ENCODE results near the gene CTSW.
"Not testable (repeated sequence)": the region's sequence is repeated elsewhere in the genome, so short reads cannot be mapped to it uniquely, and the experiment has no call there.

The CTSW gene

DNA sequence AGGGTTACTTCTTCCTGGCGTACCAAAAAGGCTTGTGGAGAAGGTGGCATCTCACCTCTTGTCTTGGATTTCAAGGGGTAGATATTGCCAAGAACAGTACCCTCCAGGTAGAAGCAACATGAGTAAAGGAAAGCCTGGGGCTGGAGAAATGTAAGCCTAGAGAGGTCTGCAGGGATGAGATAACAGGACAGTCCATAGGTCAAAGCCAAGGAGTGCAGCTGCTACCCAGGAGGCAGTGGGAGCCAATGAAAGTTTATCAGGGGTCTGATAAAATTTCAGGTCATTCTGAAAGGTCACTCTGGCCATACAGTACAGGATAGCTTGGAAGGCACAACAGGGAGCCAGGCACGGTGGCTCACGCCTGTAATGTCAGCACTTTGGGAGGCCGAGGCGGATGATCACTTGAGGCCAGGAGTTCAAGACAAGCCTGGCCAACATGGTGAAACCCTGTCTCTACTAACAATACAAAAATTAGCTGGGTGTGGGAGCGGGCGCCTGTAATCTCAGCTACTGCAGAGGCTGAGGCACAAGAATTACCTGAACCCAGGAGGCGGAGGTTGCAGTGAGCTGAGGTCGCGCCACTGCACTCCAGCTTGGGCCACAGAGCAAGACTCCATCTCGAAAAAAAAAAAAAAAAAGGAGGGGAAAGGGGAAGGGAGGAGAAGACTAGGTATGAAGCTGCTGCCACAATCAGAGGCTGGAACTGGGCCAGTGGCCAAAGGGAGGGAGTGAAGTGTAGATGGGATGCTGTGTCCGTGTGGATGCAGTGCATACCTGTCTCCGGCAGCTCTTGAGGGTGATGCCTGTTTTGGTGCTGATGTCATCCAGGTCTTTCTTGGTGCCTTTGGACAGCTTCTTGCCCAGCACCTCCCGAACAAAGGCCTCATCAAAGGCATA lies 7.4 kb downstream of the CTSW start:
- DNase-seq = no peak

DNA sequence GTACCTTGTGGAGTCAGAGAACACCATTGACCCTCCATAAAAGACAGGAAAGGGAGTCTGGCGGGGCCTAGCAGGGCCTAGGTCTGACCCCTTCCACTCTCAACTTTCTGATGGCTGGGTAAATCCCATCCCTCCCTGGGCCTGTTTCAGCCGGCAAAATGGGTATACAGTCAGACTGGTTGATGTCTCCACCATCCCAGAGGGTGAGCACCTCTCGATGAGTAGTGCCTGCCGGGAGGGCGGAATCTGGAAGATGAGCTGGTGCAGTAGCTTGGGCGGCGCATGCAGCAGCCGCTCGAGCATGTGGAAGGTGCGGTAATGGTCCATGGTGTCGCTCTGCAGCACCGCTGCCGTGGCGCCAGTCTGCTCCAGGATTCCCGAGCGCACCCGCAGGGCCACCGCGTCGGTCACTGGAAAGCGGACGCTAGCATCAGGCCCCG lies 8.1 kb downstream of the CTSW start:
- no peak for DNase-seq

DNA sequence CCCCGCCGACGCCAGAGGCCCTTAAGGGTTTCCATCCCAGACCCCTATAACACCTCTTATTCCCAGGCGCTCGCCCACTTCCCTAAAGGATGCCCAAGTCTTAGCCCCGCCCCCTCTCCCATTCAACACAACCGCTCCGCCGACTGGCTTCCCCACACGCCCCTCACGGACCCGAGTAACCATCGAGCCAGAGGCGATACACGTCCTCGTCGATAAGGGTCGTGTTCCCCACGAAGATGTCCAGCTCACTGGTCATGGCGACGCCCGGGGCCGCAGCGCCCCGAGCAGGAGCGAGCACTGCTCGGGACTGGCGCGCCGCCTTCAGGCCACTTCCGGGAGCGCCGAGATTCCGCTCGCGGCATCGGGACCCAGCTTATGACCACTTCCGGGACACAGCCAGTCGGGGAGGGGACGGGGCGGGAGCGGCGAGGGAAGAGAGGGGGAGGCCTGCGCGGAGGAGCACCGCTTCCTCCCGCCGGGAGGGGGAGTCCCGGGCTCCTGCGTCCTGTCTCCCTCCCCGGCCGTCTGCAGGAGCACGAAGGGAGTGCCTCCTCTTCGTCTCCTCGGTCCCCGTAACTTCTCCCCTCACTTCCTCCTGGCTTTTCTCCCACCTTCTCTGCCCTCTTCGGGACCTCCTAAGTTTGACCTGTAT lies 8.7 kb downstream of the CTSW start, which contains the start of gene FIBP:
FIBP (minus strand) TSS at position 309 of the 652 bp plus-strand sequence; CDS start at position 256, 53 bp downstream.
- peak; percentile 72 to 90 for DNase-seq

DNA sequence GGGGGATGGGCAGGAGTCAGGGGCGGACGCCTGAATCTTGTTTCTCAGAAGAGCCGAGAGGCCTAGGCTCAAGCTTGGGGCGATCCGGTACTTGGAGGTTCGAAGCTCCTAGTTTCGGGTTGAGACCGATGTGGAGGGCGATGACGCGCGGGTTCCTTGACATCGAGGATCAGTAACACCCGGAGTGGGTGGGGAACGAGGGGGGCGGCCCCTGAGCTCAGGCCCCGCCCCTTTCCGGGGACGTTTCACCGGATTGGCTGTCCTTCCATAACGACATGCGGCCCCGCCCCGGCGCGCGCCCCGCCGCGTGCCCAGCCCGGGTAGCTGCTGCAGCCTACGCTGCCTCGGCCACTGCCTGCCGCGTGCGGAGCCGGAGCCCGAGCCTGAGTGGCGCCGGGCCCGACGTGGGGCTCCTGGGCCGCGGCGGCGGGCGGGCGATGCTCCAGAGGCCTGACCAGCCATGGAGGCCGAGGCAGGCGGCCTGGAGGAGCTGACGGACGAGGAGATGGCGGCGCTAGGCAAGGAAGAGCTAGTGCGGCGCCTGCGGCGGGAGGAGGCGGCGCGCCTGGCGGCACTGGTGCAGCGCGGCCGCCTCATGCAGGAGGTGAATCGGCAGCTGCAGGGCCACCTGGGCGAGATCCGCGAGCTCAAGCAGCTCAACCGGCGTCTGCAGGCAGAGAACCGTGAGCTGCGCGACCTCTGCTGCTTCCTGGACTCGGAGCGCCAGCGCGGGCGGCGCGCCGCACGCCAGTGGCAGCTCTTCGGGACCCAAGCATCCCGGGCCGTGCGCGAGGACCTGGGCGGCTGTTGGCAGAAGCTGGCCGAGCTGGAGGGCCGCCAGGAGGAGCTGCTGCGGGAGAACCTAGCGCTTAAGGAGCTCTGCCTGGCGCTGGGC lies 10.9 kb downstream of the CTSW start, which contains the start of gene CCDC85B:
CCDC85B (plus strand) TSS at position 350 of the 895 bp plus-strand sequence; CDS start at position 461, 111 bp downstream.
- DNase-seq = peak; percentile 84 to 95

DNA sequence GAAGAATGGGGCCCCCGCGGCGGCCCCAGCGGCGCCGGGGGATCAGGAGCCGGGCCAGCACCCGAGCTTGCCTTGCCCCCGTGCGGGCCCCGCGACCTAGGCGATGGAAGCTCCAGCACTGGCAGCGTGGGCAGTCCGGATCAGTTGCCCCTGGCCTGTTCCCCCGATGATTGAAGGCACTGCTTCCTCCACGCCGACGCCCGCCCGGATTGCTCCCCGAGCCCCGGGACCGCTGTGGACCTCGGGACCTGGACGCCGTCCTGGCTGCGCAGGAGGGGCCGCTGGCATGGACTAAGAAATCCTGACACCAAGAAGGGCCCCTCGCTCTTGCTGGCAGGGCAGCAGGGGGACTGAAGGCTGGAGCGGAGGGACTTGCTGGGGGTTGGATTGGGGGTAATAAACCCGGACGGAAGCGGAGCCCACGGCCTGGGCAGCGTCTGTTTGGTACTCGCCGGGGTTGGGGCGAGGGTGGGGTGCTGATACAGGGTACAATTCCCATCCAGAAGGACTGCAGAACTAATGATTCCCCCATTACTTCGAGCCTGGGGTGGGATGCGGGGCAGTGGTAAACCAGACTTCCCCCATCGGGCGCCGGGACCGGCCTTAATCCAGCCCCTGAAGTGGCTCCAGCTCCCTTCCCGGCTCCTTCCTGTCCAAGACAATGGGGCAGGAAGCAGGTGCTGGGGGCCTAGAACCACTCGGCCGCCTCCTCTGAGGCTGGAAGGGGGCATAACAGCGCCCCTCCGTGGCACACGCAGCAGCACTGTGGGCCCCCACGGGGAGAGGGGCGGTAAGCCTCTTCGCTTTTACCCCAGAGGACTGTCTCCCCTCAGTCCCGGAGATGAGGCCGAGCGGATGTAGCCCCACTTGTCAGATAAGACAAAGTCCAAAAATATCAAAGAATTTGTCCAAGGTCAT lies 11.8 kb downstream of the CTSW start:
- DNase-seq = no peak

DNA sequence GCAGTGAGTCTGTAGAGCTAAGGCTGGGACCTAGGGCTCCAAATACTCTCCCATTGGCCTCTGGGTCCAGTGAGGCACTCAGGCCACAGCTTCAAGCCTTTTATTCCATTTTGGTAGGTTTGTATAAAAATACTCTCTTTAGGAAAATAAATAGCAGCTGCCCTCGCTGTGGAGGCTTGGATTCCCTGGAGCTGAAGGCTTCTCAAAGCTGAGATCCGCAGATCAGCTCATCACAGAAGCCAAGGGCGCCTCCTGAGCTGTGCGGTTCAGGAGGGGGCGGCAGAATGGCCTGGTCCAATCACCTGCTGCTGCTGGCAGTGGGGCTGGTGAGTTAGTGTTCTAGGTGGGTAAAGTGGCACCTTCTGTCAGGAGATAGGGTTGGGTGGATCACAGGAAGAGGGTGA lies 12.5 kb downstream of the CTSW start:
- not testable (repeated sequence) for DNase-seq

DNA sequence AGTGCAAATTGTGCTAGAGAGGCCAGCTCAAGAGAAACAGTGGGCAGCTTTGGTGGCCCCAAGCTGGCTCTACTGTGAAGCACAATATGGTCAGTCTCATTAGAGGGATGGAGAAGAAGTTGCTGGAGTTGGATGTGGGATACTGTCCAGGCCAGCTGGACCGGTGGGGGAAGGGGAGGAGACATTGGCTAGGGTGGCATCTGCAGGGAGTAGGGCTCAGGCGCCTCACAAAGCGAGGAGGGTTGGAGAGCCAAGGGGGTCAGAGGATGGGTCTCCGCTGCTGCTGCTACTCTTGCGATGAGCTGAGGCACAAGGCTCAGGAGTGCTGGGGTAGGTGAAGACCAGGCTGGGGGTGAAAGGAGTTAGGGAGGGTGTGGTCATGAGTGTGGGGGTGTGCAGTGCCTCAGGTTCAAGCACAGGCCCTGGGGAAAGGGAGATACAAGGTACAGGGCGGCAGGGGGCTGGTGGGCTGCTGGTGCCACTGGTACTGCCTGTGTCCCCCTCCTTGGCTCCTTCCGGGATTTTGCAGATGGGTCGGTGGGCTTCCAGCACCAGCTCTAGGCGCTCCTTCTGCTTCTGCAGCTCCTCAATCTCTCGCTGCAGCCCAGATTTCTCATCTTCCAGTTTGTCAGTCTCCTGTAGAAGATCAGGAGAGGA lies 13.2 kb downstream of the CTSW start:
- DNase-seq = no peak

DNA sequence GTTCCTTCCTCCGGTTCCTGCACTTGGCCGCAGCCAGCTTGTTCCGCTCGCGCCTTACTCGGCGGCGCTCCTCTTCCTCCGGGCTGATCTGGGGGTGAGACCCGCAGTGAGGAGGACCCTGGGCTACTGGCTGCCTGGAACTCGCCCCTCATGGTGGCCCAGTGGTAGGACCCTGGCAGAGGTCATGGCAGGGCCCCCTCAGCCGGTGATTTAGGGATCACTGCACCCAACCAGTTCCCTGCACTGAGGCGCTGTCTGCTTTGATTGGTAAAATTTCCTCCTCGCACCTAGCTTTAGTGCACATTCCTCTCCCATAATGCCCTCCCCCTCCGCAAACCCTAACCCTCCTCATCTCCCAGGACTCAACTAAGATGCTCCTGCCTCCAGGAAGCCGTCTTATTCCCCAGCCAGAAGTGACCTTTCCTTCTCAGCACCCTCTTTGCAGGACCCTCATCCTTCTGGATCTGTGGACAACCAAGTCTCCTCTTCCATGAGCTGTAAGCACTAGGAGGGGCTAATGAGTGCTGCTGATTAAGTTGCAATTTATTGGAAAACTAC lies 14.5 kb downstream of the CTSW start:
- DNase-seq = no peak

DNA sequence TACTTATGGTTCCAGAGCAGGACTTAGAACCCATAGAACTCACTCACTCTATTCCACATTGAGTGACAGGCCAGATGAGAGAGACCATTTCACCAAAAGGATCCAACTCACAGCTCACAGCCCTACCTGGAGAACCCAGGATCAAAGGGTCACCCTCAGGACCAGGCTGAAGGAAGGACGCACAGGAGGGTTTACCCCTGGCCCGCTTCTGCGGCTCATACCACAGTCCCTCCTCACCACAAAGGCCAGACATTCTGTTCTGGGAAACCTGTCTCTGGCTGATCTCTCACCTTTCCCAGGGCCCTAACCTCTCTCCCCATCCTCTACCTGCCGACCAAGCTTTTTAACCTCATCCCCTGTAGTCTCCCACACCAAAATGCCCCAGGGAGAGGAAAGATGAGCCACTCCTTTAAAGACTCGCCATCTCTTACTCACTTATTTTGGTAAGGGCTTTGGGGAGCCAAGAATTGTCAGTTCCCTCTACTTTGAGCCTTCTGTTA lies 15.9 kb downstream of the CTSW start:
- no peak for DNase-seq

DNA sequence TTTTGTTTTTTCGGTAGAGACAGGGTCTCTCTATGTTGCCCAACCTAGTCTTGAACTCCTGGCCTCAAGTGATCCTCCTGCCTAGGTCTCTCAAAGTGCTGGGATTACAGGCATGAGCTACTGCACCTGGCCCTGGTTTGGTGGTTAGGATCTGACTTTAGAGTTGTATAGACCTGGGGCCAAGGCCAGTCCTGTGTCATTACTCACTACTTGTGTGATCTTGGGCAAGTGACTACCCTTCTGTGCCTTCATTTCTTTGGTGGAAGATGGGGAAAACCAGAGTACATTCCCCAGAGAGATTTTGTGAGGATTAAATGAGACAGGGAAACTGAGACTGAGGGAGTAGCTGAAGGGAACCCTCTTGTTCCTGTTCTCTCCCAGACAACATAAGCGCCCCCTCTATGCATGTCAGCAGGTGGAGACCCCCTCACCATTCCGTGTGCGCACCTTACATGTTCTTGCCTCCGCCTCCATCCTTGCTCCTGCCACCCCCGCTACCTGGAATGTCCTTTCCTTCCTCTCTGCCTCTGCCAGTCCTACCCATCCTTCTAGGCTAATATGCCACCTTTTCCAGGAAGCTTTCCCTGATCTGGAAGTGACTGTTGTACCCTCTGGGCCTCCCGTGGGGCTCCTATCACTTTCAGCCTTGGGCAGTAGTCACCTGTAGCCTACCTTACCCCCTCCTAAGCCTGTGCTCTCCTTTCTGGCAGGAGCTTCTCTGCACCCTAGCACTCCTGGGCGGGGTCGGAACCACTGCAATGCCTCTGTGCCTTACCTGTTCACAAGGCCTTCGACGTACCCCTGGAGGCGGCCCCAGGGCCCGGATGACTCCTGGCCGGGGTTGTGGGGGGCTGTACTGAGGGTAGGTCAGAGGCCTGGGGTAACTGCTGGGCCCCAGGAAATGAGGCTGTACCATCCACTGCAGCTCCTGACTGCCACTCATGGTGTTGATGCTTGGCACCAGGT lies 16.7 kb downstream of the CTSW start:
- DNase-seq = no peak

DNA sequence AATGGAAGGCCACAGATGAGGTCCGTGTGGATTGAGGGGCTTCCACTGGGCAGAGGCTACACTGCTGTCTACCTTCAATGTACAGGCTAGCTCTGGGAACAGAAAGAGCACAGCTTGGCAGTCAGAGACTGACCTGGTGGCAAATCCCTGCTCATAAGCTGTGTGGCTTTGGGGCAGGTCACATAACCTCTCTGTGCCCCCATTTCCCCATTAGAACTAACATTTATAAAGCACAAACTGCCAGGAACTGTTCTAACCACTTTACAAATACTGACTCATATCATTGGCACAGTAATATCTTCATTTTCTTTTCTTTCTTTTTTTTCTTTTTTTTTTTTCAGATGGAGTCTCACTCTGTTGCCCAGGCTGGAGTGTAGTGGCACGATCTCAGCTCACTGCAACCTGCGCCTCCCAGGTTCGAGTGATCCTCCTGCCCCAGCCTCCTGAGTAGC lies 17.4 kb downstream of the CTSW start:
- DNase-seq = no peak

DNA sequence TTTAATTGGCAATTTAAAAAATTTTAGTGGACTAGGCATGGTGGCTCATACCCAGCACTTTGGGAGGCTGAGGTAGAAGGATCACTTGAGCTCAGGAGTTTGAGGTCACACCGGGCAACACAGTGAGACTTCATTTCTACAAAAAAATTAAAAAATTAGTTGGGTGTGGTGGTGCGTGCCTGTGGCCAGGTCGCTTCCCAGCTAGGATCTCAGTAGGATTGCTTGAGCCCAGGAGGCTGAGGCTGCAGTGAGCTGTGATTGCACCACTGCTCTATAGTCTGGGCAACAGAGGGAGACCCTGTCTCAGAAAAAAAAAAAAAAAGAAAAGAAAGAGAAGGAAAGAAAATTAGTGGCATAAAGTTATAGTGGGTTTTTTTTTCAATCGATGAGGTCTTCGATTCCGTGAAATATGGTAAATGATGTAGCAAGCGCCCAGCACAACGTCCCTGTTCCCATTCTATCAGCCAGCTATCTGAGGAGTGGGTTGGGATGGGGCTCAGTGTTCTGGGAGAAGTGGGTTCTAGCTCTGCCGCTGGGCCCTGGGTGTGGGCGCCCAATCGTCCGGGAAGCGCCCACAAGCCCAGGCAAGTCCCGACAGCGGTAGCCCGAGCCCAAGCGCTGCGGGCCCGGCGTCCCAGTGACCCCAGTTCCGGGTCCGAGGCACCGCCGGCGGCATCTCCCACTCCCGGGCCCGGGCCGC lies 19.2 kb downstream of the CTSW start:
- DNase-seq = no peak

DNA sequence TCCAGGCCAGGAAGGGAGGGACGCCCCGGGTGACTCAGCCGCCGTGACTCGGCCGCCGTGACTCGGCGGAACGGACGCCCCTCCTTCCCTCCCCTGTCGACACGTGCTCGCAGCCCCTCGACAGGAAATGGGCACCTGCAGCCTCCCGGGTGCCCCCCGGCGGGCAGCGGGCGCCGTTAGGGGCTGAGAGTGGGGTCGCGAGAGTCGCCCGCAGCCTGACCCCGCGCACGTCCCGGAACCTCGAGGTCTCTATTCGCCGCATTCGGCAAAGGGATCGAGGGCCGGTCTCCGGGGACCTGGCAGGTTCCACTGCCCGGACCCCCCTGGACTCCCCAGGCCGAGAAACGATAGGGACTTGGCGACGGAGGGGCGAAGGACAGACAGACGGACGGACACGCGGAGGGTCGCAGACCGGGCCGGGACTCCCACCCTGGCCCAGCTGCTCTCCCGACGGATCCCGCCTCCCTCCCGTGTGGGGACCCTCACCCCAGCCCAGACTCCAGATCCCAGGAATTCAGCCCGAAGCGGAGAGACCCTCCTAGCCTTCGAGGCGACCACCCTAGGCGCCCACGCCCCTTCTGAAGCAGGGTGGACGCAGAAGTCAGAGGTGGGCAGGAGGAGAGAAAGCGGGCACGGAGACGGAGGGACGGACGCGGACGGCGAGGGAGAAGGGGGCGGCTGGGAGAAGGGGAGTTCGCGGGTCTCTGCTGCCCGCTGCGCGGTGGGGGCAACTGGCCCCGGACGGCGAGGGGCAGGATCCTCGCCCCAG lies 19.9 kb downstream of the CTSW start:
- DNase-seq = no peak

DNA sequence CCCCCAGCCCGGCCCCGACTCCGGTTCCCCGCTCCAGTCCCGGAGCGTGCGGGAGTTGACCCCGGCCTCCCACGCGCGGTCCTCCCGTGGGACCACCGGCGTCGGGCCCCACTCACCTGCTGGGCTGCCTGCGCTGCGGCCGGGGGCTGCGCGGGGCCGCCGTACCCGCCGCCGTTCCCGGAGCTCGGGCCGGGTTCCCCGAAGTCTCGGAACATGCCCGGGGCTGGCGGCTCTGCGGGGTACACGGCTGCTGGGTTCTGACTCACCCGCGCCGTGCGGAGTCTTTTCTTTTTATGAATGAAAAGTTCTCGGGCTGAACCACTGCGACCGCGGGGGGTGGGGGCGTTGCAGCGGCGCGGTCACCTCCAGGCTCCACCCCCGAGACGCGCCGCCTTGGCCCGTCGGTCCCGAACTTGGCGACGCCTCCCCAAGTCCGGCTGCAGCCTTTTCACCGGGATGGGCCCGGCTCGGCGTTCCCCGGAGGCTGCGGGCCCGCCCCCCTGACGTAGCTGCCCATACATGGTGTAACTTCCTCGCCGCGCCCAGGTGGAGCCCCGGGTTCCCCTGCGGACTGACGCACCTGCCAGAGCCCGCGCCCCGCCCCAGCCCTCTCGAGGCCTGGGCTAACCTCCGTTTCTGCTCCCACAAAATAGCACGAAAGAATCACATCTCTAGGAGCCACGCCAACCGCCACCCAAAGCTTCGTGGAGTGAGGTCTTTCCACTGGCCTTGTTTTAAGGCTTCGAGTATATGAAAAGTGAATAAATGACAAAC lies 20.7 kb downstream of the CTSW start, which contains the start of gene FOSL1:
FOSL1 (minus strand) TSS at position 264 of the 774 bp plus-strand sequence; CDS start at position 215, 49 bp downstream.
- peak in 1 of 2 experiments; percentile 59 for DNase-seq

DNA sequence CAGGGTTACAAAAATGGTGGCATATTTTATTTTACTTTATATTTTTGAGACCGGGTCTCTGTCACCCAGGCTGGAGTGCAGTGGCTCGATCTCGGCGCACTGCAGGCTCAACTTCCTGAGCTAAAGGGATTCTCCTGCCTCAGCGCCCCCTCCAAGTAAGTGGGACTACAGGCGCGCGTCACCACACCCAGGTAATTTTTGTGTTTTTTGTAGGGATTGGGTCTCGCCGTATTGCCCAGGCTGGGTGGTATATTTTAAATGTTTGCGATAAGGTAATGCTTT lies 21.2 kb downstream of the CTSW start:
- DNase-seq = no peak

DNA sequence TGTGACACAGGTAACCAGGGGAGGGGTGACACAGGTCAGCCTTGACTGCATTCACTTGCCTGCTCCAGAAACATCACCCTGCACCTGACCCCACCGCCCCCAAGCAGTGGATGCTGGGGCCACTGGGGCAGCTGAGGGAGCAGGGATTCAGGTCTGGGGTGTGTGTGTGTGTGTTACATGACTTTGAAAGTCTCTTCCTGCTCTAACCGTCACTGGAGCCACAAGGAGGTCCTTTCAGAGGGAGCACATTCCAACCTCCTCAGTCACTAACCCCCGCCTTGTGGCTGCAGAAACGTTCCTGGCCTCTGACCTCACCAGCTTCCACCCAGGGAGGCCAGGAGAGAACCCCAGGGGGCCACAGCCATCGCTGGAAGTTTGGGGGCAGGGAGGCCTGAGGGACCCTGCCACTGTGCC lies 23.4 kb downstream of the CTSW start:
- DNase-seq = no peak

DNA sequence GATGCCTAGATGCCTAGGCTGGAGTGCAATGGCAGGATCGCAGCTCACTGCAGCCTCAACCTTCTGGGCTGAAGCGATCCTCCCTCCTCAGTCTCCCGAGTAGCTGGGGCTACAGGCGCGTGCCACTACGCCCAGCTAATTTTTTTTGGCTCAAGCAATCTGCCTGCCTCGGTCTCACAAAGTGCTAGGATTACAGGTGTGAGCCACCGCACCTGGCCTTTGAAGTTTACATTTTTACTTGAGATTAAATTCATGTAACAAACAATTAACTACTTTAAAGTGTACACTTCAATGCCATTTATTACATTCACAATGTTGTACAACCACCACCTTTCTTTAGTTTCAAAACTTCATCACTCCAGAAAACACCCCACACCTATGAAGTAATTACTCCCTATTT lies 24.1 kb downstream of the CTSW start:
- DNase-seq = no peak
